ENCODE results near the gene ENPP4. TPM values are rescaled to one million over a fixed set of nuclear protein-coding genes. Genes with fewer than 3 reads are reported as not detected.
"Not testable (repeated sequence)": the region's sequence is repeated elsewhere in the genome, so short reads cannot be mapped to it uniquely, and the experiment has no call there.

ENPP4 gene, protein sequence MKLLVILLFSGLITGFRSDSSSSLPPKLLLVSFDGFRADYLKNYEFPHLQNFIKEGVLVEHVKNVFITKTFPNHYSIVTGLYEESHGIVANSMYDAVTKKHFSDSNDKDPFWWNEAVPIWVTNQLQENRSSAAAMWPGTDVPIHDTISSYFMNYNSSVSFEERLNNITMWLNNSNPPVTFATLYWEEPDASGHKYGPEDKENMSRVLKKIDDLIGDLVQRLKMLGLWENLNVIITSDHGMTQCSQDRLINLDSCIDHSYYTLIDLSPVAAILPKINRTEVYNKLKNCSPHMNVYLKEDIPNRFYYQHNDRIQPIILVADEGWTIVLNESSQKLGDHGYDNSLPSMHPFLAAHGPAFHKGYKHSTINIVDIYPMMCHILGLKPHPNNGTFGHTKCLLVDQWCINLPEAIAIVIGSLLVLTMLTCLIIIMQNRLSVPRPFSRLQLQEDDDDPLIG
- polyA plus RNA-seq (2014; cell fraction: cytosol; rRNA removed), result 8.1 and 9.5 TPM in 2 replicates
- 8.1 and 8.2 TPM in 2 replicates for polyA plus RNA-seq (2014; cell fraction: nucleus; rRNA removed)

- peak; percentile 94 for DNase-seq (ENCODE audit: low spot score)
These were observed at the start of gene ENPP4 for GRCh38 chr6:46129629-46130511. TSS of gene ENPP4 (plus strand) at chr6:46129989. CDS start at chr6:46139584, 9,595 bp downstream.

DNA sequence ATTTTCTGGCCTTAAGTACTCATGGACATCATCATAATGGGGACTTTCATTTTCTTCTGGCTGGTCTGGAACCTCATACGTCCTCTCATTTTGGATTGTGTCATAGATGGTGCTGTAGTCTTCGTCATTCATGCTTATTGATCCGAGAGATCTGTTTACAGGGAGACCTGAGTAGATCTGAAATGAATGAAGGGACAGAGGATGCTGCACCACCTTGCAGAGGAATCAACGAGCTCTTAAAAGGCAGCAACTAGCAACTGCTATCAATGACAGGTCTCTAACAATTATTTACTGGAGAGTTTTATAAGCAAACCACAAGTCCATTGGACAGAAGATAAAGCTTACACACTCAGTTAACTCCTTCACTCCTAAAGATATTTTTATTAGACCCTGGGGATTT lies 49.7 kb upstream of the ENPP4 start:
- no peak for DNase-seq (ENCODE audit: low spot score)

- DNase-seq (ENCODE audit: low spot score), result not testable (repeated sequence)
These were observed 44.1 kb upstream of the ENPP4 start for GRCh38 chr6:46085688-46086087.

DNA sequence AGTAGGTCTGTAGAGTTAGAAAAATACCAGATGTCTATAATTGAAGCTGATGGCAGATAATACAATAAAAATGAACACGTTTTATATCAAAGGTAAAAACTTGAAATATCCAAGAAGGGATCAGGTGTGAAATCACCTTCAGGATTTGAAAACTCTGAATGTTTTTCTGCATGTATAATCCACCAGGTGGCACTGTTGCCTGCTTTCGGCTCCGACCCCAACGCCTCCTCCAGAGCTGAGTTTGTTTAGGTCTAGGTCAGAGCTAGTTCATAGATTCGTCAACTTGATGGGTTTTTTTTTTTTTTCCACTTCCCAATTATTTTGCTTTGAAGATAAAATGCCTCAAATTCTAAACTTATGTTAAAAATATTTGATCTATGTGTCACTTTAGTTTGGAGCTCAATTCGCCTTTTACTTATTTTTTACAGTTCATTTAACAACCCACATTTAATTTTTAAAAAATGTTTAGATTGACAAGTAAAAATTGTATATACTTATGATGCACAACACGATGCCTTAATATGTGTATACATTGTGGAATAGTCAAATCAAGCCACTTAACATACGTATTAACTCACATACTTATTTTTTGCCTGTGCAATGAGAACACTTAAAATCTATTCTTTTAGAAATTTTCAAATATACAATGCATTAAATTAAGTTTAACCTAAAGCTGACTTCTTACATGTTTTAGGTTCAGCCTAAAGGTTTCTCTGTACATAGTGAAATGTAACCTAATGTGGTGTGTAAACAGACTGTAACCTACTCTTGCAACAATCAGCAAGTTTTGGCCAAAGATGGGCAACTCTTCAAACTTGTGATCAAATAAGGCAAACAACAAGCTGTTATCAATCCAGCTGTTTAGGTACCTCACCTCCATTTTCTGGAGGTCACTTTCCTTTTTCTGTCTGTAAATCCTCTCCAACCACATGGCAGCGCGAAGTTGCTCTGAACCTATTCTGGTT lies 39.4 kb upstream of the ENPP4 start:
- DNase-seq (ENCODE audit: low spot score), result peak; percentile 36

DNA sequence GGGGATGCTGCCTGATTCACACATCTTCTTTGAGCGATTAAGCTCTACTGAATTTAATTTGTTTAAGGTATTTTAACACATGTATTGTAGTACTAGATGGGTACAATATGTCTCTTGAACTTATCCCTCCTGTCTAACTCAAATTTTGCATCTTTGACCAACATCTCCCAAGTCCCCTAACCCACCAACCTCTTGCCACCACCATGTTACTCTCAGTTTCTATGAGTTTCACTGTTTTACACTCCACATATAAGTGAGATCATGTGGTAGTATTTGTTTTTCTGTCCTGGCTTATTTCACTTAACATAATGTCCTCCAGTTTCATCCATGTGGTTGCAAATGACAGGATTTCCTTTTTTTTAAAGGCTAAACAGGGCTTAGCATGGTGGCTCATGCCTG lies 38.7 kb upstream of the ENPP4 start:
- DNase-seq (ENCODE audit: low spot score), result no peak

GRCh38 chr6:46095251-46095650 lies 34.5 kb upstream of the ENPP4 start:
- DNase-seq (ENCODE audit: low spot score), result no peak

GRCh38 chr6:46097366-46097765 lies 32.4 kb upstream of the ENPP4 start:
- DNase-seq (ENCODE audit: low spot score), result no peak

DNA sequence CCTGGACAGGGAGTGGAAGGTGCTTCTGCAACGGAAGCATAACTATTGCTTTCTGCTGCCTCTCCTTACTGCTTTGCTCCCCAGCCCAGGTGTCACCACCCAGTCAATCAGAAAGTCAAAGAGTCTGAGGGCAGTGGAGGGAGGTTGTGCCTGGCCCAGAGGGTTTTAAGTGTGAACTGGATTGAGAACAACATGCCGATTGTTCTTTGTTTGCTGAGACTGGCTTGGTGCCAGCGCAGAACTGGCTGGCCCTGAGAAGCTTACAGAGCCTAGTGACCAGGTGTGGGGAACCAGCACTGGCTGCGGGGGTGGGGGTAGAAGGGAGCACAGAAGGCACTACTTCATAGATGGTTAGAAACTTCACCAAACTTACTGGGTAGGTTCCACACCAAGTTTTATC lies 31.1 kb upstream of the ENPP4 start:
- no peak for DNase-seq (ENCODE audit: low spot score)

- no peak for DNase-seq (ENCODE audit: low spot score)
These were observed 29.8 kb upstream of the ENPP4 start for GRCh38 chr6:46099952-46100351.

- no peak for DNase-seq (ENCODE audit: low spot score)
These were observed 27.7 kb upstream of the ENPP4 start for GRCh38 chr6:46102123-46102522.

DNA sequence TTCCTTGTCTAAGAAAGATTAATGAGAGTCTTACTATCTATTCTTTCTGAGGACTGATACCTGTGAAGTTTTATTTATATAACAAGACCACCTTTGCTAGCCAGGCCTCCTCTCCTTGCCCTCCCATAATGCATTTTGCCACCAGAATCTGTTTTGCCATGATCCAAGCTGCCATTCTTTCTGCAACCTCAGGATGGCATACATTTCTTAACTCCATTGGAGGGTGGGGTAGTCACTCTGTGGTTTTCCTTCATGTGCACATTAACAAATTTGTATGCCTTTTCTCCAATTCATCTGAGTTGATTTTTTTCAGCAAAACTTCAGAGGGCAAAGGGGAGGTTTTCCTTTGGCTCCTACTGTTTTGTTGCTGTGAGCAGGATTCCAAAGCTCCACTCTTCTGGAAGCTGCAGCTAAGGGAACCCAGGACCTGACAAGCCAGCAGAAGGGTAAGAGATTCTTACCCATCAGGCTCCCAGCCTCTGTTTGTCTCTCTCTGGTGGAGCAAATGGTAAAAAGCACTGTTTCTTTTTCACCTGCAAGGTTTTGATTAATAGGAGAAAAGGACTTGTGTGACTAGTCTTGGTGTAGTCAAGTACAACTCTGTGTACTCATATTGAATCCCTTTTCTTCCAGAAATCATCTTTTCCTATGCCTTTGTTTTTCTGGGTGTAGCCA lies 26.2 kb upstream of the ENPP4 start:
- DNase-seq (ENCODE audit: low spot score), result no peak

- no peak for DNase-seq (ENCODE audit: low spot score)
These were observed 25.6 kb upstream of the ENPP4 start for GRCh38 chr6:46104209-46104608.

GRCh38 chr6:46105568-46105967 lies 24.2 kb upstream of the ENPP4 start:
- no peak for DNase-seq (ENCODE audit: low spot score)

DNA sequence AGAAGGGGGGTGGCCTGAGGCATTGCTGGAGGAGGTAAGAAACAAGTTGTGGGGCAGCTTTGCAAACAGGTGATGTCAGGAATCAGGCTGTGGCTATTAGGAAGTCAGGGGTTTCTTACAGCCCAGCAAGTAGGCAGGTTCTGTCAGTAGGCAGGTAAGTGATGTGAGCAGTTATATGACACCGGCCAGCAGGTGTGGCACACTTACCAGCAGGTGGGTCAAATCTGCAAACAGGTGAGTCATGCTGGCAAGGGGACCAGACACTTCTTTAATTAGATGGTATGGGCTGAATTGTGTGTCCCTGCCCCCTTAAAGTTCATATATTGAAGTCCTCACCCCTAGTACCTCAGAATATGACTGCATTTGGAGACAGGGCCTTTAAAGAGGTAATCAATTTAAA lies 16.4 kb upstream of the ENPP4 start:
- no peak for DNase-seq (ENCODE audit: low spot score)

GRCh38 chr6:46115634-46116033 lies 14.2 kb upstream of the ENPP4 start:
- DNase-seq (ENCODE audit: low spot score), result no peak

DNA sequence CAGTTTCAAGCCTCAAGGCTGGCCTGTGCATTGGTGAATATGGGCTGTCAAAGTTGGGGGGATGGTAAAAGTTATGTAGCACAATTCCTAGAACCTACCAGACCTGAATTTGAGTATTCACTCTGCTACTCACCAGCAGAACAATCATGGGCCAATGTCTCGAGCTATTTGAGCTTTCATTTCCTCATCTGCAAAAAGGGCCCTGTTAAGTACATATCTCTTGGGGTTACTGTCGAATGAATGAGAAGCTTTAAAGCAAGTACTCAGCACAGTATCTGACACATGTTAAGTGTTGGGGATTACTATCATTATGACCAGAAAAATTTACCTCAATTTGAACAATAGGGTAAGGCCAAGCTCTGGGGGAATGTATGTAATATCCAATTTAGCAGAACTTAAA lies 13.5 kb upstream of the ENPP4 start:
- no peak for DNase-seq (ENCODE audit: low spot score)

DNA sequence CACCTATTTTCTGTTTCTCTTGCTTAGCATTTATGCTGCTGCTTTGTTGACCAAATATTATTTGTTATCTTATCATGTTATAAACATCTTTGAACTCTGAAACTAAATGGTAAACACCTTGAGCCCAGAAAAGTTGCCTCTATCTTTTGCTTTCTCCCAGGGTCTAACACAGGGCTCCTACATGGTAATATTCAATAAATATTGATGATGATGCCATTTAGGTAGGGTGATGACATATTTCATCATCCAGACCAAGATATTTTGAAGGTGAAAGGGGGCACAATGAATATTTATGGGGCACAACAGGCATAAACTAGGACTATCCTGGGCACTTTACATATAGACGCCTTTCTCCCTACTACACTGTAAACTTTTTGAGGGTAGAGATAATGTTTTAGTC lies 11.6 kb upstream of the ENPP4 start:
- DNase-seq (ENCODE audit: low spot score), result no peak

GRCh38 chr6:46118836-46119235 lies 11.0 kb upstream of the ENPP4 start:
- DNase-seq (ENCODE audit: low spot score), result no peak

- DNase-seq (ENCODE audit: low spot score), result not testable (repeated sequence)
These were observed 10.1 kb upstream of the ENPP4 start for GRCh38 chr6:46119679-46120078.

DNA sequence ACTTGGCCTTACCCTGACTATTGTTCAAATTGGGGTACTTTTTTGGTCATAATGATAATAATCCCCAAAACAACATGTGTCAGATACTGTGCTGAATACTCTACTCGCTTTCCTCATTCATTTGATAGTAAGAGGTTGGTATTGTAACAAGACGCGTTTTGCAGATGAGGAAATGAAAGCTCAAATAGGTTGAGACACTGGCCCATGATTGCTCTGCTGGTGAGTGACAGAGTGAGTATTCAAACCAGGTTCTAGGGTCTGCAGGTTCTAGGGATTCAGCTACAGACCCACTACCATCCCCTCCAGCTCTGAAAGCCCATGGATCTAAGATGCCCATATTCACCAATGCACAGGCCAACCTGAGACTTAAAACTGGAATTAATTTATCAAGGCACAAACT lies 1.3 kb upstream of the ENPP4 start:
- no peak for DNase-seq (ENCODE audit: low spot score)

- no peak for DNase-seq (ENCODE audit: low spot score)
These were observed 529 bp upstream of the ENPP4 start for GRCh38 chr6:46129291-46129628.

Measured in SK-N-DZ (cell line).